Measurements from ENCODE around the gene ZMIZ1.

DNA sequence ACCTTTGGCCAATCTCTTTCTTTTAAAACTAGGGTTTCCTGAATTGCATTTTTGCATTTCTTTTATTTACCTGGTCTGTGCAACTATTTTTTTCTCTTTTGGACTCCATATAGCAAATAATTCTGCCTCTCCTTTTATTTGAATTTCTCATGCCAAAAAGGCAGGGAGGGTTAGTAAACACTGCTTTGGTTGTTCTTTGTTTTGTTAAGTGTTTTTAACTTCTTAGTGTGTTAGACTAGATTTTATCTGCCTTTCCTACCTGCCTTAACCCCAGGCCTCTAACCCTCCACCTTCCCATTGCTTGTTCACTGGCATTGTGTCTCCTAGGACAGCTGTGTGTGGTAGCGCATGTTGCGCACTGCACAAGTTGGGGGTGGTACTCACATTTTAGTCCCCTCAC lies 18.1 kb downstream of the ZMIZ1 start:
- TF ChIP-seq POLR2AphosphoS5 (IDR thresholded peaks at IDR 0.05; ENCODE audit: low read depth, low read length) (no peak), SIN3A (IDR thresholded peaks at IDR 0.05; ENCODE audit: borderline replicate concordance, insufficient read depth, low read length) (no peak), TAF1 (IDR thresholded peaks at IDR 0.05; ENCODE audit: borderline replicate concordance, insufficient read depth, low read length) (no peak), FOXP2 (optimal IDR thresholded peaks at IDR 0.05; ENCODE audit: borderline replicate concordance, extremely low read depth, extremely low read length, insufficient read depth) (no peak)
- TF ChIP-seq, protein P1, sequence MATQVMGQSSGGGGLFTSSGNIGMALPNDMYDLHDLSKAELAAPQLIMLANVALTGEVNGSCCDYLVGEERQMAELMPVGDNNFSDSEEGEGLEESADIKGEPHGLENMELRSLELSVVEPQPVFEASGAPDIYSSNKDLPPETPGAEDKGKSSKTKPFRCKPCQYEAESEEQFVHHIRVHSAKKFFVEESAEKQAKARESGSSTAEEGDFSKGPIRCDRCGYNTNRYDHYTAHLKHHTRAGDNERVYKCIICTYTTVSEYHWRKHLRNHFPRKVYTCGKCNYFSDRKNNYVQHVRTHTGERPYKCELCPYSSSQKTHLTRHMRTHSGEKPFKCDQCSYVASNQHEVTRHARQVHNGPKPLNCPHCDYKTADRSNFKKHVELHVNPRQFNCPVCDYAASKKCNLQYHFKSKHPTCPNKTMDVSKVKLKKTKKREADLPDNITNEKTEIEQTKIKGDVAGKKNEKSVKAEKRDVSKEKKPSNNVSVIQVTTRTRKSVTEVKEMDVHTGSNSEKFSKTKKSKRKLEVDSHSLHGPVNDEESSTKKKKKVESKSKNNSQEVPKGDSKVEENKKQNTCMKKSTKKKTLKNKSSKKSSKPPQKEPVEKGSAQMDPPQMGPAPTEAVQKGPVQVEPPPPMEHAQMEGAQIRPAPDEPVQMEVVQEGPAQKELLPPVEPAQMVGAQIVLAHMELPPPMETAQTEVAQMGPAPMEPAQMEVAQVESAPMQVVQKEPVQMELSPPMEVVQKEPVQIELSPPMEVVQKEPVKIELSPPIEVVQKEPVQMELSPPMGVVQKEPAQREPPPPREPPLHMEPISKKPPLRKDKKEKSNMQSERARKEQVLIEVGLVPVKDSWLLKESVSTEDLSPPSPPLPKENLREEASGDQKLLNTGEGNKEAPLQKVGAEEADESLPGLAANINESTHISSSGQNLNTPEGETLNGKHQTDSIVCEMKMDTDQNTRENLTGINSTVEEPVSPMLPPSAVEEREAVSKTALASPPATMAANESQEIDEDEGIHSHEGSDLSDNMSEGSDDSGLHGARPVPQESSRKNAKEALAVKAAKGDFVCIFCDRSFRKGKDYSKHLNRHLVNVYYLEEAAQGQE (IDR thresholded peaks at IDR 0.05; ENCODE audit: insufficient read depth in 1 of 2, low read depth in 2 of 2, low read length in 2 of 2): no peak
